ENCODE results near the gene DYNC2LI1.

The DYNC2LI1 gene

DNA sequence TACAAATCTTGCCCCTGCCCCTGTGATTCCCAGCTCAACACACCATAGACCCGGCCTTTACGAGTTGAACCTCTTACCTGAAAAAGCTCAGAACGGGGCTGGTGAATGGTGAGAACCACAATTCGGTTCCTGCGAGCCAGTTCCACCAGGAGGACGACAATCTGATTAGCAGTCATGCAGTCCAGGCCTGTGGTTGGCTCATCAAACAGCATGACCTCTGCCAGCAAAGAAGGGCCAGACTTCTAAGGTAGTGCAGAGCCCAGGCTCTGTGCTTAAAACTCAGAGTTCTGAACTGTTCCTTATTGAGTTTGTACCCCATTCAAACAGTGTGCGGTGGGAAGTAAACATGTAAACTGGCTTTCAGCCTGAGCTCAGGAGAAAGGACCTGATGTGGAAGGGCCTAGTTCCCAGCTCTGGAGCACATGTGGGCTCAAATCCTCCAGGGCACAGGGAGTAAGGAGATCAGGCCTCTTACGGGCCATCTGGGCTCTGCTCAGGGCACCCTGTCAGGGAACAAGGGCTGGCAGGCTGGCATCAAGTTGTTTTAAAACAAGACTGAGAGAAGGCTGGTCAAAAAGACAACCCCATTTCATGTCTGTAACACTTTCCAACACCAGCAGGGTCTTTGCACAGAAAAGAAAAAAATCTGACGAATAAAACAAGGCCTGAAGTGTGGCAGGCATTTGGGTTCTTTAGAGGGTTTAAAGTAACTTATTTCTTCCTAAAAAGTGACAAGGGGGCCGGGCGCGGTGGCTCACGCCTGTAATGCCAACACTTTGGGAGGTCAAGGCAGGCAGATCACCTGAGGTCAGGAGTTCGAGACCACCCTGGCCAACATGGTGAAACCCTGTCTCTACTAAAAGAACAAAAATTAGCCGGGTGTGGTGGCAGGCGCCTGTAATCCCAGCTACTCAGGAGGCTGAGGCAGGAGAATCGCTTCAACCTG is 52.7 kb downstream of the DYNC2LI1 start:
- Mint-ChIP-seq H3K27ac (no peak overlapping the region), H3K4me3 (no peak overlapping the region), H3K4me1 (no peaks in the 10 kb centered on the region), H3K9me3 (no peaks in the 10 kb centered on the region), H3K36me3 (ENCODE audit: low read depth) (no peaks in the 10 kb centered on the region), H3K27me3 (ENCODE audit: low read depth) (peaks cover 5% of the 10 kb centered on the region)
- no peak for TF ChIP-seq CTCF (IDR thresholded peaks at IDR 0.05; ENCODE audit: unreplicated experiment in 3 of 3)

DNA sequence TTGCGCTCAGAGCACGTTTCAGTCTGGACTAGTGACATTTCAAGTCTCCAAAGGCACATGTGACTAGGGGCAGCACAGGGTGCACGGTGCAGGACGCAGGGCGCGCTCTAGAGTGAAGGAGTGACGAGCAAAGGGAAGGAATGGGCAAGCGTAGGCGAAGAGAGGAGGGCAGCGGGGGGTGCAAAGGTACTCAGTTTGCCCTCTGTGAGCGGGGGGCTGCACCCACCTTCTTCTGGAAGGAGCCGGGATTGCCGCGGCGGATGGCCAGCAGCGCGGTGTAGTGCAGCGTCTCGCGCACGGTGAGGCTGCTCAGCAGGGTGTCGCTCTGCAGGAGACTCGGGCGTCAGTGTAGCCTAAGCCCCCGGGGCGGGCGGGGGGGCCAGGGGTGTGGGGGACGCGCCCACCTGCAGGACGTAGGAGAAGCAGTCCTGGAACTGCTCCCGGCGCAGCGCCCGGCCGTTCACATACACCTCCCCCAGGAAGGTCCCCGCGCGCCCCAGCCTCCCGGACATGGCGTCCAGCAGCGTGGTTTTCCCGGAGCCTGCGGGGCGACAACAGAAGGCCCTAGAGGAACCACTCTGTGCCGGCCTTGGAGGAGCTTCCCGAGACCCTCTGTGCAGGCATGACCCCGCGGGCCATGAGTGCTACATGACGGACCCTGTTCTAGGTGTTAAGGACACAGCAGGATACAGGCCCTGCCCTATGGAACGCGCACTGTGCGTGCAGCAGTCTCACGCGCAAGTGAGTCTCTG is 57.9 kb downstream of the DYNC2LI1 start:
- TF ChIP-seq CTCF (IDR thresholded peaks at IDR 0.05; ENCODE audit: unreplicated experiment in 3 of 3), result no peak
- H3K27ac Mint-ChIP-seq, result no peak overlapping the region
- no peaks in the 10 kb centered on the region for H3K4me1 Mint-ChIP-seq
- H3K36me3 Mint-ChIP-seq (ENCODE audit: low read depth), result no peaks in the 10 kb centered on the region
- no peak overlapping the region for H3K4me3 Mint-ChIP-seq
- peaks cover 5% of the 10 kb centered on the region for H3K27me3 Mint-ChIP-seq (ENCODE audit: low read depth)
- H3K9me3 Mint-ChIP-seq, result no peaks in the 10 kb centered on the region

GRCh38 chr2:43832457-43832856 is 58.6 kb downstream of the DYNC2LI1 start:
- no peak for TF ChIP-seq CTCF (IDR thresholded peaks at IDR 0.05; ENCODE audit: unreplicated experiment in 3 of 3)
- H3K27ac Mint-ChIP-seq, result no peak overlapping the region
- no peaks in the 10 kb centered on the region for H3K9me3 Mint-ChIP-seq
- H3K4me1 Mint-ChIP-seq, result no peaks in the 10 kb centered on the region
- no peaks in the 10 kb centered on the region for H3K36me3 Mint-ChIP-seq (ENCODE audit: low read depth)
- H3K27me3 Mint-ChIP-seq (ENCODE audit: low read depth), result peaks cover 5% of the 10 kb centered on the region
- H3K4me3 Mint-ChIP-seq, result no peak overlapping the region

GRCh38 chr2:43837033-43837432 is 63.2 kb downstream of the DYNC2LI1 start:
- Mint-ChIP-seq H3K9me3 (no peaks in the 10 kb centered on the region), H3K4me1 (no peaks in the 10 kb centered on the region), H3K27me3 (ENCODE audit: low read depth) (no peaks in the 10 kb centered on the region), H3K27ac (no peak overlapping the region), H3K4me3 (no peak overlapping the region), H3K36me3 (ENCODE audit: low read depth) (no peaks in the 10 kb centered on the region)
- TF ChIP-seq CTCF (IDR thresholded peaks at IDR 0.05; ENCODE audit: unreplicated experiment in 3 of 3), result no peak

- Mint-ChIP-seq H3K27me3 (ENCODE audit: low read depth) (no peaks in the 10 kb centered on the region), H3K4me3 (no peak overlapping the region), H3K27ac (no peak overlapping the region), H3K9me3 (no peaks in the 10 kb centered on the region), H3K4me1 (no peaks in the 10 kb centered on the region), H3K36me3 (ENCODE audit: low read depth) (no peaks in the 10 kb centered on the region)
- TF ChIP-seq CTCF (IDR thresholded peaks at IDR 0.05; ENCODE audit: unreplicated experiment in 3 of 3), result no peak
Measured at GRCh38 chr2:43837831-43838559, 64.2 kb downstream of the DYNC2LI1 start.
